A549 treated with Hydrocortisone at 1 μM for 4 hours (cell line): ENCODE results near the gene RTN3. TPM values are rescaled to one million over a fixed set of nuclear protein-coding genes. Genes with fewer than 3 reads are reported as not detected.

Source experiments
- total RNA-seq: library from RNA; stranded (reverse); fragments of 200-300 nt; extraction: Qiagen RNA extraction; gene quantifications from 5 replicates; pipeline ENCODE4 v1.2.3, GENCODE V29; 2022

The RTN3 gene
- total RNA-seq = 97.4 to 112 TPM (median 103 TPM) in 5 replicates

DNA sequence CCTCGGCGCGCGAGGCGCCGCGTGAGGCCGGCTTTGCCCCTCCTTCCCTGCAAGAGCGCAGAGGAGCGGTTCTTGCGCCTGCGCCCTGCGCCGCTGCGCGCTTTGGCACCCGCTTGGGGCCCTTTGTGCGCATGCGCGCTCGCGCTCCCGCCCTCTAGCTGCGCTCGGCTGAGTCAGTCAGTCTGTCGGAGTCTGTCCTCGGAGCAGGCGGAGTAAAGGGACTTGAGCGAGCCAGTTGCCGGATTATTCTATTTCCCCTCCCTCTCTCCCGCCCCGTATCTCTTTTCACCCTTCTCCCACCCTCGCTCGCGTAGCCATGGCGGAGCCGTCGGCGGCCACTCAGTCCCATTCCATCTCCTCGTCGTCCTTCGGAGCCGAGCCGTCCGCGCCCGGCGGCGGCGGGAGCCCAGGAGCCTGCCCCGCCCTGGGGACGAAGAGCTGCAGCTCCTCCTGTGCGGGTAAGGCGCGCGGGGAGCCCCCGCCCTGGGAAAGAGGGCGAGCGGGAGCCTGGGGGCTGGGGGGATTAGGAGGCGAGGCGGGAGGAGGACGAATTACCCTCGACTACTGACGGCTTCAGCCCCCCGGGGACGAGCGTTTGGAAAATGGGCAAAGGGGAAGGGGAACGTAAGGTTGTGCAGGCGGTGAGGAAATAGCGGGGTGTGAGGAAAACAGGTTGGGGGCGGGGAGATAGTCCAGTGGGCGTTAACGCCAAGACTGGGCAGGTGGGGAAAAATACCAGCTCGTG lies at the start of gene RTN3:
TSS of gene RTN3 (plus strand) at position 180 of the 745 bp plus-strand sequence. CDS start at position 317, 137 bp downstream.

GRCh38 chr11:63671322-63672155 lies 9.8 kb upstream of the RTN3 start, which contains the start of gene ATL3:
TSS of gene ATL3 (minus strand) at chr11:63671376. CDS start at chr11:63671335, 41 bp downstream.

DNA sequence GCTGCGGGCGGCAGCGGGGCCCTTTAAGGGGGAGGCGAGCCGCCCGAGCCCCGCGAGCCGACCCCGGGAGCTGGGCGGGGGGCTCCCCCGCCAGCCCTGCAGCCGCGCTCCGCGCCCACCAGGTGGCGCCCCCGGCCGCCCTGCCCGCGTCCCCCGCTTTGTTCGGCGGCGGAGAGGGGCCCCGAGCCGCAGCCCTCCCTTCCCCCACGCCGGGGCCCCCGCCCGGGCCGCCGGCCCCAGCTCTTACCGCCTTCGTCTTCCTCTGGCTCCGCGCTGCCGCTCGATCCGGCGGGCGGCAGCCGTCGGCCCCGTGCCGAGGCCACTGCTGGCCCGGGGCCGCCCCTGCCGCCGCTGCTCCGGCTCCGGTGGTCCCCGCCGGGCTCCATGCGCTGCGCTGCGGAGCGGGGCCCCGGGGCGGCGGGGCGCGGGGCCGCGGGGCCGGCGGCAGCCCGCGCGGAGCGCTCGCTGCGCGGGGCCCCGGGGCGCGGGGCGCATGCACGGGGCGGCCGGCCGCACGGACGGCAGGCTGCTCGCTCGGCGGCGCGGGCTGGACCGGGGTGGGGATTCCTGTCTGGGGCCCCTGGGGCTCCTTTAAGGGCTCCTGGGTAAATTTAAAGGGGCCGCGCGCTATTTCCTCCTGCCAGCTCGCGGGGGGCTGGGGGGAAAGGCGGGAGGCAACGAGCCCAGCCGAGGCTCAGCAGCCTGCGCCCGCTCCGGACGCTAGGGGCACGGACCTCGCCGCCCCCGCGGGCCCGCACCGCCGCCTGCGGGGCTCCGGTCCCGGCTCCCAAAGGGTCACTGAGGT lies 87.1 kb downstream of the RTN3 start, which contains the start of gene ZFTA:
TSS of gene ZFTA (minus strand) at position 539 of the 805 bp plus-strand sequence. CDS start at position 386, 153 bp downstream.

Other genes starting within 250 kb of the RTN3 start
- gene PLAAT5, start 190.3 kb upstream of the RTN3 start, total RNA-seq = not detected in 5 replicates
- not detected in 5 replicates for gene LGALS12, start 175.4 kb upstream of the RTN3 start, total RNA-seq
- gene PLAAT4, start 144.7 kb upstream of the RTN3 start, total RNA-seq = 1.0 to 3.8 TPM (median 2.0 TPM) in 5 replicates
- gene PLAAT2, start 118.1 kb upstream of the RTN3 start, total RNA-seq = 0.65 to 1.1 TPM (median 0.94 TPM) in 5 replicates
- gene PLAAT3, start 67.1 kb upstream of the RTN3 start, total RNA-seq = 50.7 to 72.3 TPM (median 65.6 TPM) in 5 replicates
- gene ATL3, start 10.1 kb upstream of the RTN3 start, total RNA-seq = 30.3 to 39.0 TPM (median 35.2 TPM) in 5 replicates
- 4.3 to 5.9 TPM (median 5.4 TPM) in 5 replicates for gene ZFTA, start 87.3 kb downstream of the RTN3 start, total RNA-seq
- gene SPINDOC, start 132.0 kb downstream of the RTN3 start, total RNA-seq = 37.1 to 49.7 TPM (median 47.9 TPM) in 5 replicates
- gene MARK2, start 157.6 kb downstream of the RTN3 start, total RNA-seq = 26.9 to 33.7 TPM (median 28.9 TPM) in 5 replicates
- 0.88 to 1.1 TPM (median 0.99 TPM) in 5 replicates for gene RCOR2, start 235.7 kb downstream of the RTN3 start, total RNA-seq